Thymus (tissue), 11 donors: ENCODE data around the gene PPCDC. TPM values are rescaled to one million over a fixed set of nuclear protein-coding genes. Genes with fewer than 3 reads are reported as not detected.
A peak's percentile ranks its signal among the peaks of the same experiment; 100 is the strongest.

ENCODE experiments used
- DNase-seq, 9 donors: peaks; one replicate each; pipeline ENCODE4 v3.0.0-alpha.2; 2013; ENCODE audit warnings: low spot score in 9 of 9, low read depth in 6 of 9, missing footprints in 1 of 9
- H3K27ac ChIP-seq, 2 donors: one replicate each; pipeline ENCODE4 v1.5.1; 2013; ENCODE audit warnings: control low read depth in 1 of 2, low read depth in 1 of 2, low read length in 1 of 2, mild to moderate bottlenecking in 1 of 2, moderate library complexity in 1 of 2
- H3K27me3 ChIP-seq, 2 donors: one replicate each; pipeline ENCODE4 v1.5.1; 2013; ENCODE audit warnings: low read length in 1 of 2; ENCODE audit not compliant: control insufficient read depth in 2 of 2, insufficient read depth in 1 of 2
- H3K36me3 ChIP-seq, 2 donors: one replicate each; pipeline ENCODE4 v1.5.1; 2013; ENCODE audit warnings: low read length in 1 of 2, mild to moderate bottlenecking in 1 of 2, moderate library complexity in 1 of 2; ENCODE audit not compliant: control insufficient read depth in 2 of 2, insufficient read depth in 2 of 2
- H3K4me1 ChIP-seq, 2 donors: one replicate each; pipeline ENCODE4 v1.5.1; 2013; ENCODE audit warnings: low read length in 2 of 2; ENCODE audit not compliant: control insufficient read depth in 2 of 2, insufficient read depth in 2 of 2
- H3K4me3 ChIP-seq, 2 donors: one replicate each; pipeline ENCODE4 v1.5.1; 2013; ENCODE audit warnings: low read length in 2 of 2, control low read depth in 1 of 2, mild to moderate bottlenecking in 1 of 2
- H3K9me3 ChIP-seq, 2 donors: one replicate each; pipeline ENCODE4 v1.5.1; 2013; ENCODE audit warnings: low read length in 1 of 2, mild to moderate bottlenecking in 1 of 2; ENCODE audit not compliant: control insufficient read depth in 2 of 2, insufficient read depth in 1 of 2
- WGBS: extraction: QIAGEN DNeasy Blood & Tissue Kit; methylation state at CpG from one replicate; pipeline ENCODE4 v1.1.7; 2013; 5-methylcytosine and 5-hydroxymethylcytosine counted together
- polyA plus RNA-seq: library from polyadenylated mRNA; stranded (reverse); fragments of 200-250 nt; gene quantifications from one replicate; pipeline ENCODE4 v1.2.3, GENCODE V29; 2013
- total RNA-seq: library from RNA; stranded (reverse); fragments of 120-200 nt; gene quantifications from one replicate; pipeline ENCODE4 v1.2.4, GENCODE V29; 2013
- donor health status: healthy.

The PPCDC gene
- total and polyA plus RNA-seq, 2 donors, result 11.3 to 20.9 TPM

- Histone ChIP-seq H3K27ac (no peak overlapping the region), H3K27me3 (peaks cover 0 to 11% of the 10 kb centered on the region in 2 donors), H3K4me1 (no peaks in the 10 kb centered on the region), H3K4me3 (no peak overlapping the region), H3K36me3 (no peaks in the 10 kb centered on the region), H3K9me3 (no peaks in the 10 kb centered on the region)
- no peak for DNase-seq
Observed at GRCh38 chr15:74989527-74989926, 33.9 kb upstream of the PPCDC start.

- WGBS, result 38% methylated on average over 1 of the region's 1 CpG
- Histone ChIP-seq H3K27me3 (peaks cover 9 to 32% of the 10 kb centered on the region in 2 donors), H3K27ac (no peak overlapping the region), H3K9me3 (no peaks in the 10 kb centered on the region), H3K36me3 (no peaks in the 10 kb centered on the region), H3K4me1 (peaks cover 7 to 10% of the 10 kb centered on the region in 2 donors), H3K4me3 (no peak overlapping the region)
- no peak for DNase-seq
Observed at GRCh38 chr15:74992619-74993018, 30.8 kb upstream of the PPCDC start.

- H3K27me3 ChIP-seq, result peaks cover 9 to 38% of the 10 kb centered on the region in 2 donors
- H3K9me3 ChIP-seq, result no peaks in the 10 kb centered on the region
- H3K4me3 ChIP-seq, result no peak overlapping the region
- H3K36me3 ChIP-seq, result no peaks in the 10 kb centered on the region
- H3K4me1 ChIP-seq, result peaks cover 7 to 10% of the 10 kb centered on the region in 2 donors
- no peak overlapping the region for H3K27ac ChIP-seq
- WGBS, result 73% methylated on average over 2 of the region's 2 CpGs
- DNase-seq, result no peak
Observed at GRCh38 chr15:74994236-74994635, 29.2 kb upstream of the PPCDC start.

GRCh38 chr15:74994685-74995084, 28.7 kb upstream of the PPCDC start:
- Histone ChIP-seq H3K4me3 (peak overlapping the region in 1 of 2 donors; percentile 69), H3K4me1 (peaks cover 7 to 10% of the 10 kb centered on the region in 2 donors), H3K27ac (no peak overlapping the region), H3K27me3 (peaks cover 9 to 38% of the 10 kb centered on the region in 2 donors), H3K36me3 (no peaks in the 10 kb centered on the region), H3K9me3 (no peaks in the 10 kb centered on the region)
- 59% methylated on average over 5 of the region's 5 CpGs for WGBS
- DNase-seq, result no peak

- H3K27me3 ChIP-seq, result peaks cover 9 to 38% of the 10 kb centered on the region in 2 donors
- peak; percentile 80 to 96 (median 90) for DNase-seq
- 1% methylated on average over 58 of the region's 58 CpGs for WGBS
Observed at GRCh38 chr15:74995182-74995778, 28.1 kb upstream of the PPCDC start, which contains the start of gene SCAMP5. Gene SCAMP5, plus strand, starts transcription at chr15:74995563. Its CDS starts 16,277 bp downstream, at chr15:75011840.

GRCh38 chr15:74995779-74996765, 27.3 kb upstream of the PPCDC start:
- H3K27me3 ChIP-seq, result peaks cover 9 to 36% of the 10 kb centered on the region in 2 donors
- no peaks in the 10 kb centered on the region for H3K9me3 ChIP-seq
- peaks cover 7 to 10% of the 10 kb centered on the region in 2 donors for H3K4me1 ChIP-seq
- H3K36me3 ChIP-seq, result no peaks in the 10 kb centered on the region
- WGBS, result 15% methylated on average over 42 of the region's 42 CpGs
- peak overlapping the region; percentile 47 to 69 for H3K4me3 ChIP-seq
- no peak for DNase-seq
- no peak overlapping the region for H3K27ac ChIP-seq

More at GRCh38 chr15:74995182-74995778, 28.1 kb upstream of the PPCDC start, which contains the start of gene SCAMP5:
- no peaks in the 10 kb centered on the region for H3K36me3 ChIP-seq
- H3K4me3 ChIP-seq, result peak within 1 kb of the TSS; percentile 47 to 69
- peaks cover 7 to 10% of the 10 kb centered on the region in 2 donors for H3K4me1 ChIP-seq
- H3K27ac ChIP-seq, result no peak within 1 kb of the TSS
- H3K9me3 ChIP-seq, result no peaks in the 10 kb centered on the region

GRCh38 chr15:74997141-74997540, 26.2 kb upstream of the PPCDC start:
- DNase-seq, result no peak
- H3K36me3 ChIP-seq, result no peaks in the 10 kb centered on the region
- H3K9me3 ChIP-seq, result no peaks in the 10 kb centered on the region
- no peak overlapping the region for H3K4me3 ChIP-seq
- H3K27me3 ChIP-seq, result peaks cover 9 to 36% of the 10 kb centered on the region in 2 donors
- H3K27ac ChIP-seq, result no peak overlapping the region
- WGBS, result 78% methylated on average over 4 of the region's 4 CpGs
- peaks cover 7 to 10% of the 10 kb centered on the region in 2 donors for H3K4me1 ChIP-seq

- H3K4me3 ChIP-seq, result no peak overlapping the region
- H3K36me3 ChIP-seq, result no peaks in the 10 kb centered on the region
- H3K27me3 ChIP-seq, result peaks cover 9 to 36% of the 10 kb centered on the region in 2 donors
- peaks cover 7 to 10% of the 10 kb centered on the region in 2 donors for H3K4me1 ChIP-seq
- no peaks in the 10 kb centered on the region for H3K9me3 ChIP-seq
- 91% methylated on average over 2 of the region's 2 CpGs for WGBS
- DNase-seq, result no peak
- no peak overlapping the region for H3K27ac ChIP-seq
Observed at GRCh38 chr15:74997543-74997942, 25.8 kb upstream of the PPCDC start.

GRCh38 chr15:75001310-75001709, 22.1 kb upstream of the PPCDC start:
- Histone ChIP-seq H3K27me3 (peaks cover 4 to 23% of the 10 kb centered on the region in 2 donors), H3K9me3 (no peaks in the 10 kb centered on the region), H3K36me3 (no peaks in the 10 kb centered on the region), H3K4me3 (no peak overlapping the region), H3K4me1 (peaks cover 0 to under 1% of the 10 kb centered on the region in 2 donors), H3K27ac (no peak overlapping the region)
- no peak for DNase-seq
- WGBS, result 97% methylated on average over 6 of the region's 6 CpGs
